HS-27A (cell line): ENCODE results near the gene CCDC137.

ENCODE experiments used
- DNase-seq: peaks from one replicate; pipeline ENCODE4 v3.0.0-alpha.2; 2012; ENCODE audit warnings: low read depth, missing footprints

The CCDC137 gene

GRCh38 chr17:81715872-81716673 lies 49.5 kb downstream of the CCDC137 start:
- no peak for DNase-seq

- DNase-seq = no peak
Measured at GRCh38 chr17:81716674-81716996, 50.1 kb downstream of the CCDC137 start.

GRCh38 chr17:81717049-81717765 lies 50.7 kb downstream of the CCDC137 start:
- DNase-seq = no peak

- no peak for DNase-seq
Measured at GRCh38 chr17:81717766-81718089, 51.2 kb downstream of the CCDC137 start.

- DNase-seq = no peak
Measured at GRCh38 chr17:81719410-81720266, 53.1 kb downstream of the CCDC137 start.

- DNase-seq = no peak
Measured at GRCh38 chr17:81720267-81721071, 53.9 kb downstream of the CCDC137 start.

- no peak for DNase-seq
Measured at GRCh38 chr17:81722184-81723120, 55.9 kb downstream of the CCDC137 start.
